Heart left ventricle (tissue), 13 donors: ENCODE data around the gene WWOX.

Experiments
- CTCF ChIP-seq, 12 donors: fragments of 200-600 bp; sonication (generic) in 4 of 12; IDR thresholded peaks; one replicate each; pipeline versions ENCODE4 v1.5.0 to v1.8.0; 2018 to 2022; ENCODE audit warnings: antibody characterized with exemption in 12 of 12, mild to moderate bottlenecking in 5 of 12
- POLR2A ChIP-seq, 2 donors: fragments of 450-650 bp; IDR thresholded peaks; one replicate each; pipeline ENCODE4 v1.6.1; 2017; ENCODE audit warnings: antibody characterized with exemption in 2 of 2, mild to moderate bottlenecking in 2 of 2, moderate library complexity in 2 of 2
- donor health status: ischemic (EF 13 %, LVEDD 7.1; RV severe dilation, severe dysfunction).
- donor health status: DM: no; HTN: yes; CAD: no.
- donor health status: DM: no; HTN: no; CAD: no.
- donor health status: ischemic (EF 25% LVEDD 6.9; RV normal size, moderate dysfunction).
- donor health status: ischemic (EF 25% LVEDD 5.7; RV mildly dilated, moderate dysfunction).
- donor health status: ischemic (EF 35%, LVEDD 5.7; RV mildly dilated, moderate dysfunction).
- donor health status: nonischemic (EF 11% LVEDD 7.7; RV severe dilation, severe dysfunction).
- donor health status: DM: yes; HTN: yes; CAD: no.
- donor health status: PGD.
- donor health status: ischemic (EF 29% LVEDD 5.4; RV normal size, mild dysfunction).
- donor health status: nonischemic (EF 23%, LVEDD 6.1; RV moderate dilation, normal function).

GRCh38 chr16:78309763-78310162 is 210.3 kb downstream of the WWOX start:
- TF ChIP-seq CTCF (IDR thresholded peaks at IDR 0.05): no peak
- no peak for TF ChIP-seq POLR2A (IDR thresholded peaks at IDR 0.05)
